HG03354 (cell line): ENCODE data around the gene RABGEF1.
A peak's percentile ranks its signal among the peaks of the same experiment; 100 is the strongest.
"Not testable (repeated sequence)": the region's sequence is repeated elsewhere in the genome, so short reads cannot be mapped to it uniquely, and the experiment has no call there.

Experiments used
- ATAC-seq: cut with Tn5 transposase; IDR thresholded peaks from one replicate; pipeline ENCODE4 v1.9.1; 2021; ENCODE audit warnings: mild to moderate bottlenecking; ENCODE audit not compliant: unreplicated experiment, poor library complexity, severe bottlenecking

RABGEF1 gene

GRCh38 chr7:66758950-66759628, 18.6 kb downstream of the RABGEF1 start:
- ATAC-seq, result peak; percentile 92

GRCh38 chr7:66763183-66763582, 22.6 kb downstream of the RABGEF1 start:
- not testable (repeated sequence) for ATAC-seq

- not testable (repeated sequence) for ATAC-seq
Observed at GRCh38 chr7:66763633-66764355, 23.3 kb downstream of the RABGEF1 start.

GRCh38 chr7:66764905-66765304, 24.4 kb downstream of the RABGEF1 start:
- not testable (repeated sequence) for ATAC-seq

GRCh38 chr7:66765322-66766025, 24.9 kb downstream of the RABGEF1 start:
- ATAC-seq, result not testable (repeated sequence)

- ATAC-seq, result no peak
Observed at GRCh38 chr7:66766041-66766440, 25.5 kb downstream of the RABGEF1 start.

- ATAC-seq, result not testable (repeated sequence)
Observed at GRCh38 chr7:66767486-66767885, 27.0 kb downstream of the RABGEF1 start.

GRCh38 chr7:66768865-66769832, 28.6 kb downstream of the RABGEF1 start:
- ATAC-seq, result peak; percentile 44

GRCh38 chr7:66769833-66770512, 29.4 kb downstream of the RABGEF1 start:
- no peak for ATAC-seq

GRCh38 chr7:66771795-66772194, 31.3 kb downstream of the RABGEF1 start:
- ATAC-seq, result no peak

- not testable (repeated sequence) for ATAC-seq
Observed at GRCh38 chr7:66773744-66774143, 33.2 kb downstream of the RABGEF1 start.

- ATAC-seq, result not testable (repeated sequence)
Observed at GRCh38 chr7:66776383-66776782, 35.9 kb downstream of the RABGEF1 start.

- no peak for ATAC-seq
Observed at GRCh38 chr7:66776800-66777442, 36.4 kb downstream of the RABGEF1 start.

- ATAC-seq, result no peak
Observed at GRCh38 chr7:66778201-66778600, 37.7 kb downstream of the RABGEF1 start.

GRCh38 chr7:66779669-66780409, 39.3 kb downstream of the RABGEF1 start:
- no peak for ATAC-seq

GRCh38 chr7:66781408-66782090, 41.0 kb downstream of the RABGEF1 start:
- ATAC-seq, result no peak

- not testable (repeated sequence) for ATAC-seq
Observed at GRCh38 chr7:66782875-66783274, 42.3 kb downstream of the RABGEF1 start.
